Astrocyte (in vitro differentiated cells and primary cell): ENCODE measurements around the gene AFF2. TPM values are rescaled to one million over a fixed set of nuclear protein-coding genes. Genes with fewer than 3 reads are reported as not detected.

Source experiments
- DNase-seq: peaks from one replicate; pipeline ENCODE4 v3.0.0-alpha.2; 2010; ENCODE audit warnings: low read depth
- FAIRE-seq: peaks from 2 replicates; lab custom pipeline; 2011; peaks lifted over from hg19 to GRCh38; lab: Jason Lieb, UNC
- H2AFZ ChIP-seq: 2 replicates; pipeline ENCODE4 v1.6.0; 2012; ENCODE audit warnings: low read depth, low read length, inconsistent platforms
- H3K27ac ChIP-seq: 2 replicates; pipeline ENCODE4 v1.5.1; 2011; ENCODE audit warnings: low read depth, low read length, inconsistent platforms
- H3K27me3 ChIP-seq: 2 replicates; pipeline ENCODE4 v1.6.0; 2011; ENCODE audit warnings: low read length, inconsistent platforms; ENCODE audit not compliant: insufficient read depth
- H3K36me3 ChIP-seq: 2 replicates; pipeline ENCODE4 v1.5.1; 2011; ENCODE audit warnings: low read length, inconsistent platforms; ENCODE audit not compliant: insufficient read depth
- H3K4me1 ChIP-seq: 2 replicates; pipeline ENCODE4 v1.5.1; 2011; ENCODE audit warnings: low read length, inconsistent platforms; ENCODE audit not compliant: insufficient read depth
- H3K4me2 ChIP-seq: 2 replicates; pipeline ENCODE4 v1.6.0; 2012; ENCODE audit warnings: low read length, inconsistent platforms
- H3K4me3 ChIP-seq: 2 replicates; pipeline ENCODE4 v1.5.1; 2011; ENCODE audit warnings: low read depth, mild to moderate bottlenecking, low read length, inconsistent platforms; ENCODE audit not compliant: insufficient read depth
- H3K79me2 ChIP-seq: 2 replicates; pipeline ENCODE4 v1.6.0; 2012; ENCODE audit warnings: mild to moderate bottlenecking, low read length, inconsistent platforms; ENCODE audit not compliant: insufficient read depth
- H3K9ac ChIP-seq: 2 replicates; pipeline ENCODE4 v1.6.0; 2012; ENCODE audit warnings: mild to moderate bottlenecking, low read length, inconsistent platforms
- H3K9me3 ChIP-seq: 2 replicates; pipeline ENCODE4 v1.5.1; 2012; ENCODE audit warnings: low read depth, mild to moderate bottlenecking, low read length, inconsistent platforms; ENCODE audit not compliant: insufficient read depth
- H4K20me1 ChIP-seq: 2 replicates; pipeline ENCODE4 v1.6.0; 2012; ENCODE audit warnings: low read length, inconsistent platforms; ENCODE audit not compliant: insufficient read depth
- H3K27ac Mint-ChIP-seq: one replicate; pipeline ENCODE4 v1.8.0; 2021; ENCODE audit warnings: mild to moderate bottlenecking, mixed read lengths; ENCODE audit not compliant: unreplicated experiment
- H3K27me3 Mint-ChIP-seq: one replicate; pipeline ENCODE4 v1.8.0; 2021; ENCODE audit warnings: low read depth, mixed read lengths; ENCODE audit not compliant: unreplicated experiment
- H3K36me3 Mint-ChIP-seq: one replicate; pipeline ENCODE4 v1.8.0; 2021; ENCODE audit warnings: low read depth, mixed read lengths; ENCODE audit not compliant: unreplicated experiment
- H3K4me1 Mint-ChIP-seq: one replicate; pipeline ENCODE4 v1.8.0; 2021; ENCODE audit warnings: low read depth, mixed read lengths; ENCODE audit not compliant: unreplicated experiment
- H3K4me3 Mint-ChIP-seq: one replicate; pipeline ENCODE4 v1.8.0; 2021; ENCODE audit warnings: mild to moderate bottlenecking, moderate library complexity, mixed read lengths; ENCODE audit not compliant: unreplicated experiment
- H3K9me3 Mint-ChIP-seq: one replicate; pipeline ENCODE4 v1.8.0; 2021; ENCODE audit warnings: mild to moderate bottlenecking, mixed read lengths; ENCODE audit not compliant: unreplicated experiment
- CTCF ChIP-seq: IDR thresholded peaks from 2 replicates; pipeline ENCODE4 v1.5.1; 2011; ENCODE audit warnings: low read depth, mild to moderate bottlenecking, inconsistent platforms, low read length, moderate library complexity; ENCODE audit not compliant: insufficient read depth
- EZH2 ChIP-seq: IDR thresholded peaks from 2 replicates; pipeline ENCODE4 v1.6.1; 2012; ENCODE audit warnings: mild to moderate bottlenecking, low read length, inconsistent platforms; ENCODE audit not compliant: insufficient read depth
- total RNA-seq: library from RNA; stranded (reverse); gene quantifications from 2 replicates; pipeline ENCODE4 v1.2.1, GENCODE V29; 2021

Gene AFF2
- total RNA-seq, 1 donor from 2014 or later = 8.3 TPM

GRCh38 chrX:148574237-148574973 is 74.0 kb downstream of the AFF2 start:
- no peaks in the 10 kb centered on the region for H3K27me3 Mint-ChIP-seq
- Histone ChIP-seq H3K4me3 (no peak overlapping the region), H3K9ac (no peak overlapping the region), H2AFZ (no peak overlapping the region), H3K4me2 (no peak overlapping the region), H3K79me2 (no peaks in the 10 kb centered on the region), H3K9me3 (no peaks in the 10 kb centered on the region), H3K27me3 (no peaks in the 10 kb centered on the region), H3K36me3 (no peaks in the 10 kb centered on the region), H3K27ac (no peak overlapping the region), H4K20me1 (no peaks in the 10 kb centered on the region), H3K4me1 (no peaks in the 10 kb centered on the region)
- DNase-seq (peak; percentile 53), FAIRE-seq (peak; percentile 81)
- no peak overlapping the region for H3K4me3 Mint-ChIP-seq
- H3K36me3 Mint-ChIP-seq = no peaks in the 10 kb centered on the region
- H3K27ac Mint-ChIP-seq = no peak overlapping the region
- H3K9me3 Mint-ChIP-seq = no peaks in the 10 kb centered on the region
- TF ChIP-seq CTCF = no peak
- no peak for TF ChIP-seq EZH2
- H3K4me1 Mint-ChIP-seq = peaks cover 14% of the 10 kb centered on the region

DNA sequence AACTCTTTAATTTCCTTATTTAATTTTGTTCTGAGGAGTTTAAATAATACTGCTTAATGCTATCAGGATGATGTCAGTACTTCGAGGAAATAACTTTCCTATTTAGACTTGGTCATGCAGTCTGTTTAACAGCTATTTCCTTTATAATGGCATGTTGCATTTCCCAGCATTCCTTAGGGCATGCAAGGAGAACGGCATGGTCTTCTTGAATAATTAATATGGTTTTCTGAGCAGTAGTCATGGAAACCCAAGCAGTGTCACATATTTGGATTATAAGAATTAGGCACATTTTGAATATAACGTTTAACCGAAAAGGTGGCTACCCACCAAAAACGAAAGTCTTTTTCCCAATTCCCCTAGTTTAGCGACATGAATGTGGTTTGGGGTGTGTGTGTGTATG is 76.0 kb downstream of the AFF2 start:
- no peak overlapping the region for H3K27ac Mint-ChIP-seq
- FAIRE-seq = no peak
- no peak for DNase-seq
- H3K9me3 Mint-ChIP-seq = no peaks in the 10 kb centered on the region
- H3K27me3 Mint-ChIP-seq = no peaks in the 10 kb centered on the region
- Histone ChIP-seq H4K20me1 (no peaks in the 10 kb centered on the region), H3K27me3 (no peaks in the 10 kb centered on the region), H3K4me3 (no peak overlapping the region), H3K27ac (no peak overlapping the region), H3K9me3 (no peaks in the 10 kb centered on the region), H3K4me1 (no peaks in the 10 kb centered on the region), H2AFZ (no peak overlapping the region), H3K9ac (no peak overlapping the region), H3K36me3 (no peaks in the 10 kb centered on the region), H3K79me2 (no peaks in the 10 kb centered on the region), H3K4me2 (no peak overlapping the region)
- H3K4me3 Mint-ChIP-seq = no peak overlapping the region
- TF ChIP-seq EZH2 (no peak), CTCF (no peak)
- peaks cover 16% of the 10 kb centered on the region for H3K4me1 Mint-ChIP-seq
- H3K36me3 Mint-ChIP-seq = no peaks in the 10 kb centered on the region

DNA sequence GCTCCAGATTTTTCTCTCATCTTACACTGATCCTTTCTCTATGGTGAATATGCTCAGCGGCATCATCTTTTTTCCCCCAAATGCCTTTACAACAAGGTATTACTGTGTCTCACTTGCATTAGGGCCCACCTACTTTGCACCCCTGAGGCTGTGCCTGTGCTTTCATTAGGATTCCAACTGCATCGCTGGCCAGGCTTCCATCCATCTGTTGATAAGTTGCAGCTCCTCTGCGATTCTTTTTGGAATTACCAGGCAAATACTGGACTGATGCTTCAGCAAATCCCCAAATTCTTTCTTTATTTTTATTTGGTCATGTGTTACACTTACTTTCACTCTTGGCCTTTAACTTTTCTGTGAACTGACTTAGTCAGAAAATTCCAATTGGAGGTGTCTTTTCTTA is 77.3 kb downstream of the AFF2 start:
- Mint-ChIP-seq H3K36me3 (no peaks in the 10 kb centered on the region), H3K27ac (no peak overlapping the region)

More for the DNA sequence above, 77.3 kb downstream of the AFF2 start:
- no peaks in the 10 kb centered on the region for H3K36me3 ChIP-seq
- no peaks in the 10 kb centered on the region for H3K27me3 ChIP-seq
- H2AFZ ChIP-seq = no peak overlapping the region
- H3K9me3 Mint-ChIP-seq = no peaks in the 10 kb centered on the region
- peaks cover 16% of the 10 kb centered on the region for H3K4me1 Mint-ChIP-seq
- no peaks in the 10 kb centered on the region for H3K4me1 ChIP-seq
- no peaks in the 10 kb centered on the region for H4K20me1 ChIP-seq
- H3K27ac ChIP-seq = no peak overlapping the region
- no peaks in the 10 kb centered on the region for H3K27me3 Mint-ChIP-seq
- no peak overlapping the region for H3K4me3 ChIP-seq
- no peak for TF ChIP-seq EZH2
- no peak for TF ChIP-seq CTCF
- H3K4me2 ChIP-seq = peak overlapping the region; percentile 11
- H3K79me2 ChIP-seq = no peaks in the 10 kb centered on the region
- FAIRE-seq (no peak), DNase-seq (no peak)
- no peak overlapping the region for H3K9ac ChIP-seq
- peak overlapping the region; percentile 24 for H3K4me3 Mint-ChIP-seq
- no peaks in the 10 kb centered on the region for H3K9me3 ChIP-seq
